ENCODE measurements around the gene UNG.
A peak's percentile ranks its signal among the peaks of the same experiment; 100 is the strongest.

The UNG gene

DNA sequence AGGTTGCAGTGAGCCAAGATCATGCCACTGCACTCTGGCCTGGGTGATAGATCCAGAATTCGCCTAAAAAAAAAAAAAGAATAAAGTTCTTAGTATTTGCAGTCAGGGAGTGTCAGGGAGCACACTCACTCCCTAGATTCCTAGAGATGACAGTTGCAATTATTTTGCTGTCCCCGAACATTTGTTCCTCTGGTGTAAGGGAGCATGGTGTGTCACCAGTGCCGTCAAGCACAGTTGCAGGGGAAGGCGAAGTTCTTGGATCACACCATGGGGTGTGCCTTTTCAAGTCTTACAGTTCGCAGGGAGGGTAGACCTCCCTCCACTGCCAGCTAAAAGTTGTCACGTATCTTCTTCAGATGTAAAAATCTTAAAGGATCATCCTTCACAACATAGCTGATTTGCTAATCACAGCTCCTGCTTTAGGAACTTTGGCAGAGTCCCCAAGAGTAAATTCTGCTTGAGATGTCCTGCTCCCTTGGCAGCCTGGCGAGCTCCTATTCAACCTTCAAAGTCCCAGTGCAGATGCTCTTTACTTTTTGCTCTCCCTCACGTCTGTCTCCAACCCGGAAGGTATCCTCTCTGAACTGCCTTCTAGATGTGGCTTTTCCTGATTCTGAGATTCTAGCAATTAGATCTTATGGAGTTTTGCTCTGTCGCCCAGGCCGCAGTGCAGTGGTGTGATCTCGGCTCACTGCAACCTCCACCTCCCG lies 30.3 kb downstream of the UNG start:
- H3K4me3 ChIP-seq (ENCODE audit: low read length), result no peak overlapping the region
- TF ChIP-seq, protein P1, sequence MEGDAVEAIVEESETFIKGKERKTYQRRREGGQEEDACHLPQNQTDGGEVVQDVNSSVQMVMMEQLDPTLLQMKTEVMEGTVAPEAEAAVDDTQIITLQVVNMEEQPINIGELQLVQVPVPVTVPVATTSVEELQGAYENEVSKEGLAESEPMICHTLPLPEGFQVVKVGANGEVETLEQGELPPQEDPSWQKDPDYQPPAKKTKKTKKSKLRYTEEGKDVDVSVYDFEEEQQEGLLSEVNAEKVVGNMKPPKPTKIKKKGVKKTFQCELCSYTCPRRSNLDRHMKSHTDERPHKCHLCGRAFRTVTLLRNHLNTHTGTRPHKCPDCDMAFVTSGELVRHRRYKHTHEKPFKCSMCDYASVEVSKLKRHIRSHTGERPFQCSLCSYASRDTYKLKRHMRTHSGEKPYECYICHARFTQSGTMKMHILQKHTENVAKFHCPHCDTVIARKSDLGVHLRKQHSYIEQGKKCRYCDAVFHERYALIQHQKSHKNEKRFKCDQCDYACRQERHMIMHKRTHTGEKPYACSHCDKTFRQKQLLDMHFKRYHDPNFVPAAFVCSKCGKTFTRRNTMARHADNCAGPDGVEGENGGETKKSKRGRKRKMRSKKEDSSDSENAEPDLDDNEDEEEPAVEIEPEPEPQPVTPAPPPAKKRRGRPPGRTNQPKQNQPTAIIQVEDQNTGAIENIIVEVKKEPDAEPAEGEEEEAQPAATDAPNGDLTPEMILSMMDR (conservative IDR thresholded peaks at IDR 0.05; ENCODE audit: low read length), result no peak
- no peak for DNase-seq (ENCODE audit: low read depth)

DNA sequence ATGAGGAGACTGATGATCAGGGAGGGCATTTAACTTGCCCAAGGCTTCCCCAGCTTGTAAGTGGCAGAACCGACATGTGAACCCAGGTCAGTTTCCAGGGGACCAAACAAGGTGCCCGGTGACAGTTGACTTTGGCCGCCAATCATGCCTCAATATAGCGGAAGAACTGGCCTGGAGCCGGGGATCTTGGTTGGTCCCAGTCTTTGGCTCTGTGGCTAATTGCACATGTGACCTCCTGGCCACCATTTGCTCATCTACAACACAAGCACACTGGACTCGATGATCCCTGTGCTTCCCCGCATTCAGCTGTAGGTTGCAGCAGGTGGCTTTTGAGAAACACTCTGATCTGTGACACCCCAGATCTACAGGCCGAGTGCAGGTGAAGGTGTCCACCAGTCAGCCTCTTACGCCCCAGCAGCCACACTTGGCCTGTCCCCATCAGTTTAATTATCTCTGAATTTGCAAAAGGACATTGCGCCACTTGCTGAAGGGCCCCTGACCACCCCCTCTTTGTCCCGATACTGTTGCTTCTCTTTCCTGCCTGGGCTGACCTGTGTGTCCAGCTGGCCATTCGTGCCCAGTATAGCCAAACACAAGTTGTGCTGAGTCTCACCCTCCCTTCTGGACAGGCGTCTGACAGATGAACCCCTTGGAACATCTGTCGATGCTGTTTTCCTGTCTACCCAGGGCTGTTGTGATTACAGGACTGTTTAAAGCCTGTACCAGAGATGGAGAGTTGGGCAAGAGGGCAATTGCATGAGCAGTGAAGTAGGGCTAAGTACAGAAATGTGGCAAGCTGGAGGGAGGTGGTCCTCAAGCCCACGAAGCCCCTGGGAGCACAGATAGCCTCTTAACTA lies 33.1 kb downstream of the UNG start:
- no peak for DNase-seq (ENCODE audit: low read depth)
- no peak overlapping the region for H3K4me3 ChIP-seq (ENCODE audit: low read length)
- TF ChIP-seq, protein P1 (conservative IDR thresholded peaks at IDR 0.05; ENCODE audit: low read length), result no peak

DNA sequence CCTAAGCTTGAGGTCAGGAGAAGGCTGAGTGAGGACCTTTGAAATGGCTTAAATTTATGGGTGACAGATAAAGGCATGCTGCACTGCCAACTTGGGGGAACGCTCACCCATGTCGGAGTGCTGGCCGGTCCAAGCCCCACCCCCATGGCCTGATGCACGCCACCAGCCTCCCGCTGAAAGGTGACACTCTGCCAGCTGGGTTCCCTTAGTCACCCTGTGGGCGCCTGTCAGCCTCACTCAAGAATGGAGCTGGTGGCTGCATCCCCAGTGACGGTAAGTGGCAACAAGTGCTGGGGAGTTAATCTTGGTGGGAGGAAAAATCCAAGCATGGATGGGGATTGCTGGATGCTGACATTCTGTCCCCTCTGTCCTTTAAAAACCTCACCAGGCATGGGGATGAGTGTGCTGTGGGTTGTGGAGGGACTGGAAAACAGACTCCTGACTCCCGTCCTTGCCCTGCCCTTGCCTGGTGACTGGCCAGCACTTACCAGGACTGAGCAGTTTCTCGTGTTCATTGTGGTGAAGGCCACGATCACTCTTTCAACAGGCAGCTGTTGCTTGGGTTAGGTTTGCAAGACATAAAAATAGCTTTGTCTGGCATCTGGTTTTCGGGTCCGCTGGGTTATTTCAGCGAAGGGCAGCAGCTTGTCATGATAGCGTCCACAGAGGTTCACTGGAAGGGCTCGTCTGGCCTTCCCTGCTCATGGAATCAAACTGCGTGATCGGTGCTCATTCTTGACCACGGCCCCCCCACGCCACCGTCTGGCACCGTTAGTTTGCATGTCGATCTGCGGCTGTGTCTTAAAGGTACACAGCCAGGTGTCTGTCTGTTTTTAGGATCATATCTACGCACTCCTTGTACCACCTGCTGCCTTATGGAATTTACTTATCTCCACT lies 34.0 kb downstream of the UNG start:
- H3K4me3 ChIP-seq (ENCODE audit: low read length), result no peak overlapping the region
- TF ChIP-seq, protein P1 (conservative IDR thresholded peaks at IDR 0.05; ENCODE audit: low read length), result no peak
- DNase-seq (ENCODE audit: low read depth), result peak; percentile 60

DNA sequence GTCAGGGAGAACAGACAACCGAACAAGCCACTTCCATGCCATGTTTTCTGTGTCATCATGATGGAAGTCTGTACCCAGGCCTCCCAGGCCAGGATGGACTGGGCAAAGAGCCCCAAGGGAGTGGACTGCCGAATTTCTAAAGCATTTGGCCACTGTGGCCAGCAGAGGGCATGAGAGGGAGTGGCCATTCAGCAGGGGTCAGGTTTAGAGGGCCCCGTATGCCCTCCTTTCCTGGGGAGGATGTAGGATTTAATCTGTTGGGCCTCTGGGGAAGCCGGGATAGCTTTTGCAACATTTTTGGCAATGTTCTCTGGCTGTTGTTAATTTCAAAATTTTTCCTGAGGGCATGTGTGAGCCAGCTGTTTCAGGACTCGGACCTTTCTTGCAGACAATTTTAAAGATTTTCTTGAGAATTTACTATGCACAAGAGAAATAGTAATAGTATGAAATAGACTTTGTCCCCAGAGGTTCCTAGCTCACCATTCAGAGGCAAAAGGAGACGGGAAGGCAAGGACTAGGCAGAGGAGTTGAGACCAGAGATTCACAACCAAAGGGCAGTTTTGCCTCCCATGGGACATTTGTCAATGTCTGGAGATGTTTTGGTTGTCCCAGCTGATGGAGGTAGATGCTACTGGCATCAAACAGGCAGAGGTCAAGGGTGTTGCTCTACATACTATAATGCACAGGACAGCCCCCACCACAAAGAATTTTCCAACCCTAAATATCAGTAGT lies 37.0 kb downstream of the UNG start:
- TF ChIP-seq, protein P1 (conservative IDR thresholded peaks at IDR 0.05; ENCODE audit: low read length), result peak; percentile 70
- DNase-seq (ENCODE audit: low read depth), result peak; percentile 86
- H3K4me3 ChIP-seq (ENCODE audit: low read length), result no peak overlapping the region

DNA sequence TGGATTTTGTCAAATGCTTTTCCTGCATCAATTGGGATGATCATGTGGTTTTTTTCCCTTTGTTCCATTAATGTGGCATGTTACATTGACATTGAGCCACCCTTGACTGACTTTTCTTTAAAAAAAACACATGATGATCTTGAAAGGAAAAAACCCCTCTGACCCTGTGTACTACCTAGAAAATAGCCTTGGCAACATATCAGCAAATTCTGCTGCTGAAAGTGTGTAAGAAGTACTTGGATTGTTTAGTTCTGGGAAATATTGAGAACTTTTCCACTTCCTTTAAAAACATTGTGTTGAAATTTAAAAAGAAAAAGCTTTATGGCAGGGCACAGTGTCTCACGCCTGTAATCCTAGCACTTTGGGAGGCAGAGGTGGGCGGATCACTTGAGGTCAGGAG lies 39.7 kb downstream of the UNG start:
- TF ChIP-seq, protein P1 (conservative IDR thresholded peaks at IDR 0.05; ENCODE audit: low read length), result no peak
- no peak overlapping the region for H3K4me3 ChIP-seq (ENCODE audit: low read length)
- DNase-seq (ENCODE audit: low read depth), result no peak

DNA sequence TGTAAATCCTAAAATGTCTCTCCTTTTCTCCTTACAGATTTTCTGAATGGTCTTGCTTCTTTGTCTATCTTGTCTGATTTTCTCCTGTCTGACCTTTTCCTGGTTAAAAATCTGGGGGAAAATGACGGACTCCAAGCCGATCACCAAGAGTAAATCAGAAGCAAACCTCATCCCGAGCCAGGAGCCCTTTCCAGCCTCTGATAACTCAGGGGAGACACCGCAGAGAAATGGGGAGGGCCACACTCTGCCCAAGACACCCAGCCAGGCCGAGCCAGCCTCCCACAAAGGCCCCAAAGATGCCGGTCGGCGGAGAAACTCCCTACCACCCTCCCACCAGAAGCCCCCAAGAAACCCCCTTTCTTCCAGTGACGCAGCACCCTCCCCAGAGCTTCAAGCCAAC lies 42.0 kb downstream of the UNG start:
- no peak overlapping the region for H3K4me3 ChIP-seq (ENCODE audit: low read length)
- TF ChIP-seq, protein P1 (conservative IDR thresholded peaks at IDR 0.05; ENCODE audit: low read length), result no peak
- DNase-seq (ENCODE audit: low read depth), result no peak

Data from AG10803 (cell line).